HG02642 (cell line): Measurements from ENCODE around the gene BCL11A.

ENCODE experiments used
- ATAC-seq: cut with Tn5 transposase; IDR thresholded peaks from one replicate; pipeline ENCODE4 v1.9.1; 2021; ENCODE audit warnings: mild to moderate bottlenecking; ENCODE audit not compliant: unreplicated experiment, poor library complexity

BCL11A gene

GRCh38 chr2:60414495-60415138, 138.8 kb downstream of the BCL11A start:
- ATAC-seq, result no peak

GRCh38 chr2:60413814-60414168, 139.7 kb downstream of the BCL11A start:
- ATAC-seq, result peak; percentile 75

- ATAC-seq, result peak; percentile 33
Observed at GRCh38 chr2:60413069-60413813, 140.2 kb downstream of the BCL11A start.

GRCh38 chr2:60412620-60413019, 140.8 kb downstream of the BCL11A start:
- ATAC-seq, result no peak

- no peak for ATAC-seq
Observed at GRCh38 chr2:60412027-60412426, 141.4 kb downstream of the BCL11A start.

GRCh38 chr2:60411295-60411694, 142.2 kb downstream of the BCL11A start:
- ATAC-seq, result no peak

GRCh38 chr2:60410456-60411146, 142.9 kb downstream of the BCL11A start:
- no peak for ATAC-seq

- ATAC-seq, result no peak
Observed at GRCh38 chr2:60409531-60409871, 144.0 kb downstream of the BCL11A start.

GRCh38 chr2:60408811-60409530, 144.5 kb downstream of the BCL11A start:
- ATAC-seq, result no peak

- ATAC-seq, result no peak
Observed at GRCh38 chr2:60408207-60408606, 145.2 kb downstream of the BCL11A start.

GRCh38 chr2:60407398-60407797, 146.1 kb downstream of the BCL11A start:
- ATAC-seq, result no peak

- no peak for ATAC-seq
Observed at GRCh38 chr2:60406192-60406591, 147.3 kb downstream of the BCL11A start.

GRCh38 chr2:60405271-60405919, 148.1 kb downstream of the BCL11A start:
- no peak for ATAC-seq
